Vagina (tissue), 2 donors: ENCODE results near the gene ADAP1. TPM values are rescaled to one million over a fixed set of nuclear protein-coding genes. Genes with fewer than 3 reads are reported as not detected.

Source experiments
- DNase-seq, 2 donors: peaks; one replicate each; pipeline ENCODE4 v3.0.0-alpha.2; 2017; ENCODE audit errors: extremely low spot score in 2 of 2
- H3K27ac ChIP-seq: fragments of 200-600 bp; sonication (generic); one replicate; pipeline ENCODE4 v1.5.1; 2019
- H3K27me3 ChIP-seq: fragments of 200-600 bp; sonication (generic); one replicate; pipeline ENCODE4 v1.5.1; 2019
- H3K36me3 ChIP-seq, 2 donors: fragments of 200-600 bp; sonication (generic); one replicate each; pipeline ENCODE4 v1.5.1; 2017 to 2019
- H3K4me1 ChIP-seq: fragments of 200-600 bp; sonication (generic); one replicate; pipeline ENCODE4 v1.5.1; 2019
- H3K4me3 ChIP-seq, 2 donors: fragments of 200-600 bp; sonication (generic); 1 replicate in 1 of 2; 2 replicates in 1 of 2; pipeline ENCODE4 v1.5.1; 2016 to 2019
- H3K9me3 ChIP-seq: fragments of 200-600 bp; sonication (generic); one replicate; pipeline ENCODE4 v1.5.1; 2019
- CTCF ChIP-seq, 3 experiments: fragments of 450-650 bp in 2 of 3; fragments of 200-600 bp in 1 of 3; sonication (generic) in 1 of 3; IDR thresholded peaks; one replicate each; pipeline ENCODE4 v1.5.1; 2017 to 2019; ENCODE audit warnings: antibody characterized with exemption in 3 of 3, mild to moderate bottlenecking in 2 of 3, moderate library complexity in 2 of 3
- POLR2A ChIP-seq, 2 donors: fragments of 450-650 bp; IDR thresholded peaks; one replicate each; pipeline ENCODE4 v1.6.1; 2017; ENCODE audit warnings: antibody characterized with exemption in 2 of 2, mild to moderate bottlenecking in 2 of 2, moderate library complexity in 2 of 2
- POLR2AphosphoS5 ChIP-seq, 2 donors: sonication (generic); formaldehyde crosslinking; IDR thresholded peaks; one replicate each; pipeline ENCODE4 v1.9.0; 2017; ENCODE audit warnings: antibody characterized with exemption in 2 of 2, mild to moderate bottlenecking in 2 of 2, low read depth in 1 of 2; ENCODE audit not compliant: insufficient read depth in 1 of 2
- intact Hi-C: fragments of 100-400 bp; cut with DNase I; formaldehyde crosslinking; loops from one replicate; pipeline ENCODE4 v1.15.1; 2023
- total RNA-seq: library from RNA; depleted of rRNA; stranded (reverse); fragments of >200 nt; gene quantifications from one replicate; pipeline ENCODE4 v1.2.3, GENCODE V29; 2016

Gene ADAP1
- total RNA-seq, 1 donor from 2014 or later = 4.2 TPM

- Histone ChIP-seq H3K36me3 (no peaks in the 10 kb centered on the region), H3K27ac (no peak overlapping the region), H3K9me3 (no peaks in the 10 kb centered on the region), H3K27me3 (no peaks in the 10 kb centered on the region), H3K4me1 (peaks cover 3% of the 10 kb centered on the region), H3K4me3 (no peak overlapping the region)
- intact Hi-C loops = no loop called here
- no peak for TF ChIP-seq CTCF (IDR thresholded peaks at IDR 0.05)
- TF ChIP-seq POLR2AphosphoS5 (IDR thresholded peaks at IDR 0.05; ENCODE audit: insufficient read depth in 1 of 2, low read depth in 1 of 2) = no peak
- TF ChIP-seq POLR2A (IDR thresholded peaks at IDR 0.05) = no peak
- no peak for DNase-seq
Observed at GRCh38 chr7:922334-923107, 32.0 kb downstream of the ADAP1 start.

- Histone ChIP-seq H3K9me3 (no peaks in the 10 kb centered on the region), H3K36me3 (no peaks in the 10 kb centered on the region), H3K27me3 (no peaks in the 10 kb centered on the region), H3K4me1 (peaks cover 3% of the 10 kb centered on the region), H3K4me3 (no peak overlapping the region), H3K27ac (no peak overlapping the region)
- DNase-seq = no peak
- intact Hi-C loops = no loop called here
- no peak for TF ChIP-seq POLR2A (IDR thresholded peaks at IDR 0.05)
- TF ChIP-seq CTCF (IDR thresholded peaks at IDR 0.05) = no peak
- TF ChIP-seq POLR2AphosphoS5 (IDR thresholded peaks at IDR 0.05; ENCODE audit: insufficient read depth in 1 of 2, low read depth in 1 of 2) = no peak
Observed at GRCh38 chr7:921581-922333, 32.7 kb downstream of the ADAP1 start.

- no peaks in the 10 kb centered on the region for H3K27me3 ChIP-seq
- H3K4me1 ChIP-seq = peaks cover 10% of the 10 kb centered on the region
Observed at GRCh38 chr7:921071-921461, 33.4 kb downstream of the ADAP1 start.

GRCh38 chr7:920351-921070 is 34.0 kb downstream of the ADAP1 start:
- intact Hi-C loops = no loop called here
- H3K9me3 ChIP-seq = no peaks in the 10 kb centered on the region

More at GRCh38 chr7:921071-921461, 33.4 kb downstream of the ADAP1 start:
- no peaks in the 10 kb centered on the region for H3K36me3 ChIP-seq
- no peaks in the 10 kb centered on the region for H3K9me3 ChIP-seq
- no peak for TF ChIP-seq POLR2A (IDR thresholded peaks at IDR 0.05)
- no peak for TF ChIP-seq POLR2AphosphoS5 (IDR thresholded peaks at IDR 0.05; ENCODE audit: insufficient read depth in 1 of 2, low read depth in 1 of 2)
- TF ChIP-seq CTCF (IDR thresholded peaks at IDR 0.05) = no peak
- intact Hi-C loops = no loop called here
- no peak overlapping the region for H3K4me3 ChIP-seq
- H3K27ac ChIP-seq = no peak overlapping the region
- DNase-seq = no peak

More at GRCh38 chr7:920351-921070, 34.0 kb downstream of the ADAP1 start:
- Histone ChIP-seq H3K36me3 (no peaks in the 10 kb centered on the region), H3K4me3 (no peak overlapping the region), H3K27ac (no peak overlapping the region), H3K4me1 (peaks cover 12% of the 10 kb centered on the region), H3K27me3 (no peaks in the 10 kb centered on the region)
- DNase-seq = no peak
- TF ChIP-seq CTCF (IDR thresholded peaks at IDR 0.05) = no peak
- TF ChIP-seq POLR2A (IDR thresholded peaks at IDR 0.05) = no peak
- no peak for TF ChIP-seq POLR2AphosphoS5 (IDR thresholded peaks at IDR 0.05; ENCODE audit: insufficient read depth in 1 of 2, low read depth in 1 of 2)
